Thyroid gland (tissue), 4 donors: Measurements from ENCODE around the gene ERGIC3.

Experiments used
- POLR2A ChIP-seq, 2 donors: fragments of 450-650 bp; IDR thresholded peaks; one replicate each; pipeline ENCODE4 v1.6.1; 2017; ENCODE audit warnings: antibody characterized with exemption in 2 of 2, mild to moderate bottlenecking in 2 of 2, moderate library complexity in 1 of 2
- TF ChIP-seq, protein P1 (sequence below), 6 experiments: fragments of 200-600 bp in 3 of 6; fragments of 450-650 bp in 3 of 6; sonication (generic) in 3 of 6; IDR thresholded peaks; one replicate each; pipeline ENCODE4 v1.5.1; 2016 to 2019; ENCODE audit warnings: antibody characterized with exemption in 6 of 6, mild to moderate bottlenecking in 2 of 6, inconsistent platforms in 1 of 6, moderate library complexity in 1 of 6

DNA sequence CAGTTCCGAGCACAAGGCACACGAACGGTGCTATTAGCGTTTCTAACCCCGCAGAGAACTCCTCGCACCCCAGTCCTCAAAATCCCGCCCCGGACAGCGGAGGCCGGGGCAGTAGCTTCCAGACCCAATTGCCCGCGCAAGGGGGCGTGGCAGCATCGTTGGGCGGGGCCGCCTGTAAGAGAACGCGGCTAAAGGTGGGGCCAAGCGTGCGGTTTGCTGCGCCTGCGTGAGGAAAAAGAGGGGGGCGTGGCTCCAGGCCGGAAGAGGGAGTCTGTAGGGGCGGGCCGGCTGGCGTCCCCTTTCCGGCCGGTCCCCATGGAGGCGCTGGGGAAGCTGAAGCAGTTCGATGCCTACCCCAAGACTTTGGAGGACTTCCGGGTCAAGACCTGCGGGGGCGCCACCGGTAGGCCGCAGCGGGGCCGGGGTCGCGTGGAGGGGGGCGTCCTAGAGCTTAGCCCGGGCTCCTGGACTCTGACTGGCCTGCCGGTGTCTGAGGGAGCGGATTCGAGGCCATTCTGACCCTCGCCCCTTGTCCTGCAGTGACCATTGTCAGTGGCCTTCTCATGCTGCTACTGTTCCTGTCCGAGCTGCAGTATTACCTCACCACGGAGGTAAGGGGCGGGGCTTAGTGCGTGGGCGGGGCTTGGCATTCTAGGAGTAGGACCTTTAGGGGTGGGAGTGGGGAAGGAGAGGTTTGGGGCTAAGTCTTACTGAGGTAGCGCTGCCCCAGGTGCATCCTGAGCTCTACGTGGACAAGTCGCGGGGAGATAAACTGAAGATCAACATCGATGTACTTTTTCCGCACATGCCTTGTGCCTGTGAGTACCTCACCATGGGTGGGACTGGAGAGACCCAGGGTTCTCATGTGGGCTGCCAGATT is at the start of gene ERGIC3:
- TF ChIP-seq, protein P1, sequence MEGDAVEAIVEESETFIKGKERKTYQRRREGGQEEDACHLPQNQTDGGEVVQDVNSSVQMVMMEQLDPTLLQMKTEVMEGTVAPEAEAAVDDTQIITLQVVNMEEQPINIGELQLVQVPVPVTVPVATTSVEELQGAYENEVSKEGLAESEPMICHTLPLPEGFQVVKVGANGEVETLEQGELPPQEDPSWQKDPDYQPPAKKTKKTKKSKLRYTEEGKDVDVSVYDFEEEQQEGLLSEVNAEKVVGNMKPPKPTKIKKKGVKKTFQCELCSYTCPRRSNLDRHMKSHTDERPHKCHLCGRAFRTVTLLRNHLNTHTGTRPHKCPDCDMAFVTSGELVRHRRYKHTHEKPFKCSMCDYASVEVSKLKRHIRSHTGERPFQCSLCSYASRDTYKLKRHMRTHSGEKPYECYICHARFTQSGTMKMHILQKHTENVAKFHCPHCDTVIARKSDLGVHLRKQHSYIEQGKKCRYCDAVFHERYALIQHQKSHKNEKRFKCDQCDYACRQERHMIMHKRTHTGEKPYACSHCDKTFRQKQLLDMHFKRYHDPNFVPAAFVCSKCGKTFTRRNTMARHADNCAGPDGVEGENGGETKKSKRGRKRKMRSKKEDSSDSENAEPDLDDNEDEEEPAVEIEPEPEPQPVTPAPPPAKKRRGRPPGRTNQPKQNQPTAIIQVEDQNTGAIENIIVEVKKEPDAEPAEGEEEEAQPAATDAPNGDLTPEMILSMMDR (IDR thresholded peaks at IDR 0.05), result no peak
- peak; percentile 67 to 77 for TF ChIP-seq POLR2A (IDR thresholded peaks at IDR 0.05)
